Ureter (tissue), 1 donor: Measurements from ENCODE around the gene PSPC1. TPM values are rescaled to one million over a fixed set of nuclear protein-coding genes. Genes with fewer than 3 reads are reported as not detected.

ENCODE experiments used
- DNase-seq: peaks from one replicate; pipeline ENCODE4 v3.0.0-alpha.2; 2020; ENCODE audit warnings: low spot score
- total RNA-seq: library from RNA; stranded (reverse); gene quantifications from one replicate; pipeline ENCODE4 v1.2.4, GENCODE V29; 2023
- donor health status: DM: yes; HTN: yes; CAD: no.

The PSPC1 gene
- total RNA-seq, 1 donor from 2014 or later: 89.8 TPM

- no peak for DNase-seq
These were observed 109.0 kb downstream of the PSPC1 start for GRCh38 chr13:19673473-19674430.

GRCh38 chr13:19672990-19673389 lies 109.8 kb downstream of the PSPC1 start:
- no peak for DNase-seq

- DNase-seq: no peak
These were observed 112.6 kb downstream of the PSPC1 start for GRCh38 chr13:19670147-19670546.

DNA sequence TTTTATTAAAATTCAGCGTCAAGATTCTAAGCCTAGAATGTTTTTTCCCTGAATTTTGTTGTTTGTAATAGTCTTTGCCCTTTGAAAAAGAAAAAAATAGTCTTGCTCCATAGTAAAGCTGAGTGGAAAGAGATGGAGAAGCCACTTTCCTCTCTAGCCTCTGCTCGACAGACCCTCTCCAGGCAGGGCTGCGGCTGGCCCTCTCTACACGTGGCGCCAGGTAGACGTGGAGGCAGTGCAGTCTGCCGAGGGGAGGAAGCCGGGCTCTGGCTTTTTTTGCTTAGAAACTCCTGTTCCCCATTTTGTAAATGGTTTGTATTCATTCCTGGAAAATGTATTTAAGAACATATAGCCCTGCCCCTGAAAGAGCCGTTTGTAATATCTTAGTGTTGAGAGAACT lies 114.0 kb downstream of the PSPC1 start:
- DNase-seq: no peak

- DNase-seq: no peak
These were observed 117.3 kb downstream of the PSPC1 start for GRCh38 chr13:19665427-19665859.

DNA sequence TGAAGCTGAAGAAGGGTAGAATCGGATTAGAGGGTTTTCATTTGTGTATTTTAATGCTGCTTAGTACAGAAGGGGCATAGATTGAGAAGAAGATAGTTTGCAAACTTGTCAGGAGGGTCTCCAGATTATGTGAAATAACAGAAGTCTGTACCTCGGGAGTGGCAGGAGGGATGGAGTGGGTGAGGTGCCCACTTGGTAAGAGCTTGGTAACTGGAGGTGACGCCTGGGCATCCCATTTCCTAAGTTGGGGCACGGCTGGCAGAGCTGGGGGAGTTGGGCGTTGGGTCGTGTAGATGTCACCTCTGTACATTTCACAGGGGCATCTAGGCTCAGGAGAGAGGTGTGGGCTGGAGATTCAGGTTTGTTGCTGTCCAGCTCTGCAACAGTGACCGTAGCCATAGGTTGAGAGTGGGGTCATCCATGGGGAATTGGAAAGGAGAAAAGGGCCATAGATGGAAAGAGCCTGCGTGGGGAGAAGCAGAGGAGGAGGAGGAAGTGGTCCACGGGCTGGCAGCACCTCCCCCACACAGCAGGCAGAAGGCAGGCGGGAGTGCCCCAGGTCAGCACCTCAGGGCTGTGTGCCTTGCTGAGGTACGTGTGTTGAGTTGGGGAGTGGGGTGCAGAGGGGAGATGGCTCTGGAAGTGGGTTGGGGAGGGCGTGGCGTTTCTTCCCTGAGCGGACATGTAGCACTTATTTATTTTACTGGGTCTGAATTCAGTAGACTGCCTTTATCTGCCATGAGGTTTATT lies 118.1 kb downstream of the PSPC1 start:
- DNase-seq: no peak

DNA sequence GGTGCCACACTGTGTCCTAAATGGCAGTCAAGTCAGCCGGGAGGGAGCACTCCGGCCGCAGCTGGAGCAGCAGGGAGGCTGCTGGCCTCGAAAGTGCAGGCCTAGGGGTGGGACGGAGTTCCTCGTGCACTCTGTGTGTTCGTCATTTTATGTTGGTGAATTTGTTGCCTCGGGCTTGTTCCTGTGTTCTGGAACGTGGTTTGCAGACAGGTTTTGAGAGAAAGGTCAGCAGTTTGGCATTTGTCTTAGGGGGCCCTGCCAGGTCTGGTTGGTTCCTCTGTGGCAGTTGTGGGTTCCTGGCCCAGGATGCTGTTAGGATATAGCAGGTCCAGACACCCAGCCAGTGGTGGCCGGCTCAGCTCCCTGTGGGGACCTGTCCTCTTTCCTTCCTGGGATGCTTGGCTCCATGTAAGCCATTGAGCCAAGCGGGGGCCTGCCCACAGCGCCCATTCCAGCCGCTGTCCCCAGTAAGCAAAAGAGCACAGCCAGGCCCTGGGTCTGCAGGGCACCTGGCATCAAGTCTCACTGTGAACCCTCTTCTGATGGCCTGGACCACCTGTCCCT lies 119.2 kb downstream of the PSPC1 start:
- DNase-seq: no peak

- DNase-seq: no peak
These were observed 121.2 kb downstream of the PSPC1 start for GRCh38 chr13:19661561-19661960.

DNA sequence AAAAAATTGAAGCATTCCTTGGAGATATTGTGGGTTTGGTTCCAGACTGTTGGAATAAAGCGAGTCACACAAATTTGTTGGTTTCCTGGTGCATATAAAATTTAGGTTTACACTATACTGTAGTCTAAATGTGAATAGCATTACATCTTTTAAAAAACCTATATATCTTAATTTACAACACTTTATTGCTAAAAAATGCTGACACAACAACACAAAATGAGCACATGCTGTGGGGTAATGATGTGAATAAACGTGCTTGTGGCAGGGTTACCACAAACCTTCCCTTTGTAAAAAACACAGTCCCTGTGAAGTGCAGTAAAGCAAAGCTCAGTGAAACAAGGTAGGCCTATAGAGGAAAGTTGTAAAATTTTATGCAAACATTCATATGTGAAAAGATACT lies 121.6 kb downstream of the PSPC1 start:
- DNase-seq: no peak

DNA sequence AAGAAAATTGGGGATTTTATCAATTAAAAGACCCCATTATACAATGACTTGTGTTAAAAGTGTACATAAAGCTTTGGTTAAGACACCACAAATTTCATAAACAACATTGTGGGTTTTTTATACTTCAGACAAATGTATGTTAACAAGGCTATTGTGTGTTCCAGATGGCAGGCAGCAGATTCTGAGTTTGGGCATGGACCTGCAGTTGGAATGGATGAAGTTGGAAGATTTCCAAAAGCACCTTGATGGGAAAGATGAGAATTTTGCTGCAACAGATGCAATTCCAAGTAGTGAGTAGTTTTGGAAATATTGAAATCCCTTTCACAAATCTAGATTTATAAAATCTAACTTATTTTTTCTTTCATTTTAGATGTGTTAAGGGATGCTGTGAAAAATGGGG lies 123.9 kb downstream of the PSPC1 start:
- no peak for DNase-seq

DNA sequence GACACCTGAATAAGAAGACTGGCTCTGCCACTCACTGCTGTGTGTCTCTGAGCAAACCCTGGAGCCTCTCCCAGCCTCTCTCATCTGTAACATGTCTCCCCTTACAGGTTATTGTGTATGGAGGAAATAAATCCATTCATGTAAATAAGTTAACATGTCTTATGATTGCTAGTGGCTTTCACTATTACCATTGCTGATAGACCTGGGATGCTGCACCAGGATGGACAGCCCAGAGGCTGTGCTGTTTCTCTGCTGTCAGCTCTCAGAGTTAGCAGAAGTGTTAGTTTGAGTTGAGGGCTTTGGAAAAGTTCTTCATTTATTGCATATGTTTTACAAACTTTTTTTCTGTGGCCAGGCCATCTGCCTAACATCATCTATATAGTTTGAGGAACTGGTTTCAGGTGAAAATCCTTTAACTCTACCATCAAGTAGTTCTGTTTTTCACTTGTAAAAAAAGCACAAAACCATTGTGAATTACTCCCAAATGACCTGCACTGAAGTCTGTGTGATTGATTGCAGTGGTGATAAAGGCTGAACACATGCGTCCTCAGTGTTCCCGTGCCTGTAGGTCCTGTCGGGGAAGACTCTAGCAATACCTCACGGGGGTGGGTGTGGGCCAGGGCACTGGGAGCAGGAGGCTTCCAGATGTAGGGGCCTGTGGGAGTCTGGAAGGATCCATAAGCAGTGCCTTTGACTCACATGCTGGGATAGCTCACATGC lies 124.7 kb downstream of the PSPC1 start:
- no peak for DNase-seq

Other genes with a start within 250 kb of the PSPC1 start
- gene TPTE2, start 221.4 kb downstream of the PSPC1 start, total RNA-seq: 0.44 TPM
- gene MPHOSPH8, start 149.3 kb downstream of the PSPC1 start, total RNA-seq: 35.6 TPM
- gene ZMYM5, start 80.7 kb upstream of the PSPC1 start, total RNA-seq: 20.8 TPM
- 158 TPM for gene ZMYM2, start 175.8 kb upstream of the PSPC1 start, total RNA-seq